Measurements from ENCODE around the gene ZNF385B. TPM values are rescaled to one million over a fixed set of nuclear protein-coding genes. Genes with fewer than 3 reads are reported as not detected.

ZNF385B gene
- total RNA-seq, 2 experiments from 2014 or later = not detected

- H3K9me3 Mint-ChIP-seq (ENCODE audit: insufficient read depth) = no peaks in the 10 kb centered on the region
- H3K36me3 Mint-ChIP-seq (ENCODE audit: low read depth) = no peaks in the 10 kb centered on the region
- no peaks in the 10 kb centered on the region for H3K4me1 Mint-ChIP-seq (ENCODE audit: low read depth)
- DNase-seq (no peak), ATAC-seq (no peak)
- ChIA-PET POLR2A (no interaction called here), CTCF (no interaction called here)
- H3K27ac Mint-ChIP-seq = no peak overlapping the region
- peaks cover 5% of the 10 kb centered on the region for H3K27me3 Mint-ChIP-seq (ENCODE audit: low read depth)
- no peak overlapping the region for H3K4me3 Mint-ChIP-seq
Observed at GRCh38 chr2:179850188-179850587, 11.2 kb downstream of the ZNF385B start.

- no peaks in the 10 kb centered on the region for H3K9me3 Mint-ChIP-seq (ENCODE audit: insufficient read depth)
- H3K36me3 Mint-ChIP-seq (ENCODE audit: low read depth) = no peaks in the 10 kb centered on the region
- H3K4me3 Mint-ChIP-seq = no peak overlapping the region
- peaks cover 5% of the 10 kb centered on the region for H3K27me3 Mint-ChIP-seq (ENCODE audit: low read depth)
- CTCF ChIA-PET = no interaction called here
- POLR2A ChIA-PET = no interaction called here
- no peak overlapping the region for H3K27ac Mint-ChIP-seq
- no peak for ATAC-seq
- no peaks in the 10 kb centered on the region for H3K4me1 Mint-ChIP-seq (ENCODE audit: low read depth)
- no peak for DNase-seq
Observed at GRCh38 chr2:179849719-179850118, 11.7 kb downstream of the ZNF385B start.

- no peak for ATAC-seq
- no peak for DNase-seq
- Mint-ChIP-seq H3K36me3 (ENCODE audit: low read depth) (no peaks in the 10 kb centered on the region), H3K4me1 (ENCODE audit: low read depth) (no peaks in the 10 kb centered on the region), H3K4me3 (no peak overlapping the region), H3K27me3 (ENCODE audit: low read depth) (peaks cover 2% of the 10 kb centered on the region), H3K27ac (no peak overlapping the region), H3K9me3 (ENCODE audit: insufficient read depth) (no peaks in the 10 kb centered on the region)
- POLR2A ChIA-PET = no interaction called here
- CTCF ChIA-PET = no interaction called here
Observed at GRCh38 chr2:179843541-179843940, 17.9 kb downstream of the ZNF385B start.

- ChIA-PET CTCF (no interaction called here), POLR2A (no interaction called here)
- Mint-ChIP-seq H3K4me3 (no peak overlapping the region), H3K4me1 (ENCODE audit: low read depth) (no peaks in the 10 kb centered on the region), H3K36me3 (ENCODE audit: low read depth) (no peaks in the 10 kb centered on the region), H3K9me3 (ENCODE audit: insufficient read depth) (no peaks in the 10 kb centered on the region), H3K27me3 (ENCODE audit: low read depth) (peaks cover 5% of the 10 kb centered on the region), H3K27ac (no peak overlapping the region)
- ATAC-seq (no peak), DNase-seq (no peak)
Observed at GRCh38 chr2:179842498-179843153, 18.8 kb downstream of the ZNF385B start.

GRCh38 chr2:179840840-179841239, 20.6 kb downstream of the ZNF385B start:
- DNase-seq (no peak), ATAC-seq (no peak)
- Mint-ChIP-seq H3K9me3 (ENCODE audit: insufficient read depth) (no peaks in the 10 kb centered on the region), H3K4me1 (ENCODE audit: low read depth) (no peaks in the 10 kb centered on the region), H3K27me3 (ENCODE audit: low read depth) (peaks cover 5% of the 10 kb centered on the region), H3K27ac (no peak overlapping the region), H3K36me3 (ENCODE audit: low read depth) (no peaks in the 10 kb centered on the region), H3K4me3 (no peak overlapping the region)
- ChIA-PET CTCF (no interaction called here), POLR2A (no interaction called here)

GRCh38 chr2:179837408-179837807, 24.0 kb downstream of the ZNF385B start:
- ATAC-seq (no peak), DNase-seq (no peak)
- no peaks in the 10 kb centered on the region for H3K36me3 Mint-ChIP-seq (ENCODE audit: low read depth)
- peaks cover 3% of the 10 kb centered on the region for H3K27me3 Mint-ChIP-seq (ENCODE audit: low read depth)
- no peak overlapping the region for H3K4me3 Mint-ChIP-seq
- POLR2A ChIA-PET = no interaction called here
- no peaks in the 10 kb centered on the region for H3K9me3 Mint-ChIP-seq (ENCODE audit: insufficient read depth)
- H3K4me1 Mint-ChIP-seq (ENCODE audit: low read depth) = no peaks in the 10 kb centered on the region
- no peak overlapping the region for H3K27ac Mint-ChIP-seq
- CTCF ChIA-PET = no interaction called here

- peaks cover 5% of the 10 kb centered on the region for H3K27me3 Mint-ChIP-seq (ENCODE audit: low read depth)
- no peaks in the 10 kb centered on the region for H3K9me3 Mint-ChIP-seq (ENCODE audit: insufficient read depth)
- DNase-seq (no peak), ATAC-seq (no peak)
- ChIA-PET CTCF (no interaction called here), POLR2A (no interaction called here)
- no peak overlapping the region for H3K27ac Mint-ChIP-seq
- no peaks in the 10 kb centered on the region for H3K4me1 Mint-ChIP-seq (ENCODE audit: low read depth)
- no peak overlapping the region for H3K4me3 Mint-ChIP-seq
- H3K36me3 Mint-ChIP-seq (ENCODE audit: low read depth) = no peaks in the 10 kb centered on the region
Observed at GRCh38 chr2:179830043-179830787, 31.2 kb downstream of the ZNF385B start.

GRCh38 chr2:179826297-179826696, 35.1 kb downstream of the ZNF385B start:
- Mint-ChIP-seq H3K4me3 (no peak overlapping the region), H3K27me3 (ENCODE audit: low read depth) (peaks cover 6% of the 10 kb centered on the region), H3K27ac (no peak overlapping the region), H3K4me1 (ENCODE audit: low read depth) (no peaks in the 10 kb centered on the region), H3K36me3 (ENCODE audit: low read depth) (no peaks in the 10 kb centered on the region), H3K9me3 (ENCODE audit: insufficient read depth) (no peaks in the 10 kb centered on the region)
- CTCF ChIA-PET = no interaction called here
- DNase-seq (no peak), ATAC-seq (no peak)
- POLR2A ChIA-PET = no interaction called here

GRCh38 chr2:179825494-179825893, 35.9 kb downstream of the ZNF385B start:
- Mint-ChIP-seq H3K9me3 (ENCODE audit: insufficient read depth) (no peaks in the 10 kb centered on the region), H3K27ac (no peak overlapping the region), H3K36me3 (ENCODE audit: low read depth) (no peaks in the 10 kb centered on the region), H3K27me3 (ENCODE audit: low read depth) (peaks cover 5% of the 10 kb centered on the region), H3K4me3 (no peak overlapping the region), H3K4me1 (ENCODE audit: low read depth) (no peaks in the 10 kb centered on the region)
- POLR2A ChIA-PET = no interaction called here
- DNase-seq (no peak), ATAC-seq (no peak)
- CTCF ChIA-PET = no interaction called here

- no peak for ATAC-seq
- ChIA-PET CTCF (no interaction called here), POLR2A (no interaction called here)
- Mint-ChIP-seq H3K9me3 (ENCODE audit: insufficient read depth) (no peaks in the 10 kb centered on the region), H3K36me3 (ENCODE audit: low read depth) (no peaks in the 10 kb centered on the region), H3K4me1 (ENCODE audit: low read depth) (no peaks in the 10 kb centered on the region), H3K27ac (no peak overlapping the region), H3K27me3 (ENCODE audit: low read depth) (peaks cover 4% of the 10 kb centered on the region), H3K4me3 (no peak overlapping the region)
- no peak for DNase-seq
Observed at GRCh38 chr2:179824961-179825360, 36.5 kb downstream of the ZNF385B start.

- POLR2A ChIA-PET = no interaction called here
Observed at GRCh38 chr2:179822540-179822939, 38.9 kb downstream of the ZNF385B start.

GRCh38 chr2:179818546-179818945, 42.9 kb downstream of the ZNF385B start:
- Mint-ChIP-seq H3K9me3 (ENCODE audit: insufficient read depth) (no peaks in the 10 kb centered on the region), H3K36me3 (ENCODE audit: low read depth) (no peaks in the 10 kb centered on the region), H3K4me3 (no peak overlapping the region), H3K4me1 (ENCODE audit: low read depth) (no peaks in the 10 kb centered on the region), H3K27me3 (ENCODE audit: low read depth) (peaks cover under 1% of the 10 kb centered on the region), H3K27ac (no peak overlapping the region)
- ChIA-PET POLR2A (no interaction called here), CTCF (no interaction called here)
- DNase-seq (no peak), ATAC-seq (no peak)

More at GRCh38 chr2:179822540-179822939, 38.9 kb downstream of the ZNF385B start:
- H3K27ac Mint-ChIP-seq = no peak overlapping the region
- H3K27me3 Mint-ChIP-seq (ENCODE audit: low read depth) = peaks cover 4% of the 10 kb centered on the region
- no peaks in the 10 kb centered on the region for H3K36me3 Mint-ChIP-seq (ENCODE audit: low read depth)
- H3K4me1 Mint-ChIP-seq (ENCODE audit: low read depth) = no peaks in the 10 kb centered on the region
- H3K4me3 Mint-ChIP-seq = no peak overlapping the region
- no peaks in the 10 kb centered on the region for H3K9me3 Mint-ChIP-seq (ENCODE audit: insufficient read depth)
- DNase-seq (no peak), ATAC-seq (no peak)
- CTCF ChIA-PET = no interaction called here
